BE2C (cell line): ENCODE data around the gene PTPRN2.
"Not testable (repeated sequence)": the region's sequence is repeated elsewhere in the genome, so short reads cannot be mapped to it uniquely, and the experiment has no call there.

ENCODE experiments used
- DNase-seq: peaks from one replicate; pipeline ENCODE4 v3.0.0-alpha.2; 2020
- H3K27me3 ChIP-seq: fragments of 250-450 bp; sonication (Bioruptor Pico); 2 replicates; pipeline ENCODE4 v1.5.1; 2020; ENCODE audit warnings: mild to moderate bottlenecking
- H3K36me3 ChIP-seq: fragments of 250-450 bp; sonication (Bioruptor Pico); 2 replicates; pipeline ENCODE4 v1.5.1; 2020; ENCODE audit warnings: mild to moderate bottlenecking
- H3K4me1 ChIP-seq: fragments of 250-450 bp; sonication (Bioruptor Pico); 2 replicates; pipeline ENCODE4 v1.5.1; 2020
- H3K4me3 ChIP-seq: 2 replicates; pipeline ENCODE4 v1.5.1; 2011; ENCODE audit warnings: low read depth, low read length
- H3K9me3 ChIP-seq: fragments of 250-450 bp; sonication (Bioruptor Pico); 2 replicates; pipeline ENCODE4 v1.5.1; 2020
- TF ChIP-seq, protein P1 (sequence below): IDR thresholded peaks from 2 replicates; pipeline ENCODE4 v1.5.1; 2012; ENCODE audit warnings: mild to moderate bottlenecking, low read depth, low read length

Gene PTPRN2

DNA sequence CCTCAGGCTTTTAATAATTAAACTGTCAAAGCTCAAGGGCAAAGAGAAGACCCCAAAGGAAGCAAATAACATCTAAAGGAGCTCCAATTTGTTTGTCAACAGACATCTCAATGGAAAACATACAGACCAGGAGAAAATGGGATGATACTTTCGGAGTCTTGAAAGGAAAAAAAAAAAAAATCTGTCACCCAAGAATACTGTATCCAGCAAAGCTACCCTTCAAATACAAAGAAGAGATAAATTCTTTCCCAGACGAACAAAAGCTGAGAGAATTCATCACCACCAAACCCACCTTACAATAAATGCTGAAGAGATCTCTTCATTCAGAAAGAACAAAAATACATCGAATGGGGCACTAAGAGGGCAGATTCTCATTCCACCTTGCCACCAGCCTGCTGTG, 232.8 kb downstream of the PTPRN2 start:
- TF ChIP-seq, protein P1, sequence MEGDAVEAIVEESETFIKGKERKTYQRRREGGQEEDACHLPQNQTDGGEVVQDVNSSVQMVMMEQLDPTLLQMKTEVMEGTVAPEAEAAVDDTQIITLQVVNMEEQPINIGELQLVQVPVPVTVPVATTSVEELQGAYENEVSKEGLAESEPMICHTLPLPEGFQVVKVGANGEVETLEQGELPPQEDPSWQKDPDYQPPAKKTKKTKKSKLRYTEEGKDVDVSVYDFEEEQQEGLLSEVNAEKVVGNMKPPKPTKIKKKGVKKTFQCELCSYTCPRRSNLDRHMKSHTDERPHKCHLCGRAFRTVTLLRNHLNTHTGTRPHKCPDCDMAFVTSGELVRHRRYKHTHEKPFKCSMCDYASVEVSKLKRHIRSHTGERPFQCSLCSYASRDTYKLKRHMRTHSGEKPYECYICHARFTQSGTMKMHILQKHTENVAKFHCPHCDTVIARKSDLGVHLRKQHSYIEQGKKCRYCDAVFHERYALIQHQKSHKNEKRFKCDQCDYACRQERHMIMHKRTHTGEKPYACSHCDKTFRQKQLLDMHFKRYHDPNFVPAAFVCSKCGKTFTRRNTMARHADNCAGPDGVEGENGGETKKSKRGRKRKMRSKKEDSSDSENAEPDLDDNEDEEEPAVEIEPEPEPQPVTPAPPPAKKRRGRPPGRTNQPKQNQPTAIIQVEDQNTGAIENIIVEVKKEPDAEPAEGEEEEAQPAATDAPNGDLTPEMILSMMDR: no peak

GRCh38 chr7:158353606-158354570, 233.7 kb downstream of the PTPRN2 start:
- peak; percentile 70 for DNase-seq
- Histone ChIP-seq H3K27me3 (no peaks in the 10 kb centered on the region), H3K36me3 (no peaks in the 10 kb centered on the region), H3K4me1 (no peaks in the 10 kb centered on the region), H3K9me3 (no peaks in the 10 kb centered on the region), H3K4me3 (no peak overlapping the region)
- TF ChIP-seq, protein P1: peak; percentile 82

More for the DNA sequence above, 232.8 kb downstream of the PTPRN2 start:
- DNase-seq: no peak
- Histone ChIP-seq H3K4me1 (no peaks in the 10 kb centered on the region), H3K4me3 (no peak overlapping the region), H3K9me3 (no peaks in the 10 kb centered on the region), H3K27me3 (no peaks in the 10 kb centered on the region), H3K36me3 (no peaks in the 10 kb centered on the region)

- H3K27me3 ChIP-seq, H3K9me3 ChIP-seq, H3K36me3 ChIP-seq, DNase-seq, H3K4me1 ChIP-seq, H3K4me3 ChIP-seq: not testable (repeated sequence)
Measured at GRCh38 chr7:158351899-158352729, 235.5 kb downstream of the PTPRN2 start.

- Histone ChIP-seq H3K27me3 (no peaks in the 10 kb centered on the region), H3K4me3 (no peak overlapping the region), H3K36me3 (no peaks in the 10 kb centered on the region), H3K9me3 (no peaks in the 10 kb centered on the region), H3K4me1 (no peaks in the 10 kb centered on the region)
- TF ChIP-seq, protein P1: no peak
- no peak for DNase-seq
Measured at GRCh38 chr7:158351481-158351880, 236.1 kb downstream of the PTPRN2 start.

- TF ChIP-seq, protein P1: no peak
- Histone ChIP-seq H3K4me1 (no peaks in the 10 kb centered on the region), H3K9me3 (no peaks in the 10 kb centered on the region), H3K27me3 (no peaks in the 10 kb centered on the region), H3K36me3 (no peaks in the 10 kb centered on the region), H3K4me3 (no peak overlapping the region)
- DNase-seq: no peak
Measured at GRCh38 chr7:158351051-158351450, 236.6 kb downstream of the PTPRN2 start.

DNA sequence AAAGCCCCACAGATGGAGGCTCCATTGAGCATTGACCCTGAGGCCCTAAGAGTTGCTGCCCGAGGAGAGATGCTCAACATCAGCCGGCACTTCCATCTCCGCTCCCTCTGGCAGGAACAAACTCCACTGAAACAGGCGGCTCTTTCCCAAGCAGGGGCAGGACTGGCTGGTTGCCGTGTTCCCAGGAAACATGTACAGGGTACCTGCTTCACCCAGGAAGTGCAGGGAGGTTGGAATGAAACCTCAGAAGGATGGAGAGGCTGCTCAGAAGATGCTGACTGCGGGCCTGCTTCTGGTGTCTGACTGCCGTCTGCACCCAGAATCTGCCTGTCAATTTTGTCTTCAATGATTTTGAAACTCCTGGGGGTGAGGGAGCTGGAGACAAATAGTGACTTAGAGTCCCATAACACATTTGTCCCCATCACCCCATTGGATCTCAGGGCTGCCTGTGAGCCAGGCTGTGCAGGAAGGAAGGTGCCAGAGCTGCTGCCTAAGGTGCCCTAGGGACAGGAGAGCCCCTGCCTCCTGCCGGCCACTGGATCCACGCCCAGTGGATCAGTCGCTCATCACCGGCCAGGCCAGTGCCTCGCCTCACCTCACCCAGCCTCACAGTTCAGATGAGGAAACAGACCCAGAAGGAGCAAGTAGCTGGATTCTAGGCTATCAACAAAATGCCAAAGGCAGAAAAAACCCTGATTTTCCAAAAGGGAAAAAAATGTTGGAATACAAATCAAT, 237.3 kb downstream of the PTPRN2 start:
- Histone ChIP-seq H3K36me3 (no peaks in the 10 kb centered on the region), H3K4me3 (no peak overlapping the region), H3K27me3 (no peaks in the 10 kb centered on the region), H3K4me1 (no peaks in the 10 kb centered on the region), H3K9me3 (no peaks in the 10 kb centered on the region)
- TF ChIP-seq, protein P1: no peak
- DNase-seq: no peak
